NCI-H128 (cell line): ENCODE measurements around the gene SLC29A4.
"Not testable (repeated sequence)": the region's sequence is repeated elsewhere in the genome, so short reads cannot be mapped to it uniquely, and the experiment has no call there.

ENCODE experiments used
- DNase-seq: peaks from one replicate; lab custom pipeline; 2025; ENCODE audit not compliant: unreplicated experiment; lab: John Stamatoyannopoulos, UW

Gene SLC29A4

GRCh38 chr7:5295039-5296014, 12.6 kb downstream of the SLC29A4 start:
- DNase-seq, result no peak

GRCh38 chr7:5296015-5296610, 13.4 kb downstream of the SLC29A4 start:
- DNase-seq, result no peak

- no peak for DNase-seq
Measured at GRCh38 chr7:5296611-5297226, 14.0 kb downstream of the SLC29A4 start.

- DNase-seq, result no peak
Measured at GRCh38 chr7:5300366-5300765, 17.6 kb downstream of the SLC29A4 start.

- no peak for DNase-seq
Measured at GRCh38 chr7:5302577-5302976, 19.8 kb downstream of the SLC29A4 start.

- no peak for DNase-seq
Measured at GRCh38 chr7:5303061-5303460, 20.3 kb downstream of the SLC29A4 start.

- DNase-seq, result no peak
Measured at GRCh38 chr7:5303591-5304505, 21.1 kb downstream of the SLC29A4 start.

GRCh38 chr7:5305050-5305449, 22.3 kb downstream of the SLC29A4 start:
- not testable (repeated sequence) for DNase-seq

GRCh38 chr7:5307221-5308142, 24.7 kb downstream of the SLC29A4 start:
- DNase-seq, result not testable (repeated sequence)

GRCh38 chr7:5309146-5309545, 26.4 kb downstream of the SLC29A4 start:
- no peak for DNase-seq

GRCh38 chr7:5310822-5311405, 28.2 kb downstream of the SLC29A4 start:
- DNase-seq, result no peak

GRCh38 chr7:5312276-5313070, 29.7 kb downstream of the SLC29A4 start:
- not testable (repeated sequence) for DNase-seq

GRCh38 chr7:5313076-5313885, 30.5 kb downstream of the SLC29A4 start:
- not testable (repeated sequence) for DNase-seq

GRCh38 chr7:5314864-5315263, 32.1 kb downstream of the SLC29A4 start:
- DNase-seq, result no peak

- DNase-seq, result no peak
Measured at GRCh38 chr7:5315761-5316160, 33.0 kb downstream of the SLC29A4 start.

- not testable (repeated sequence) for DNase-seq
Measured at GRCh38 chr7:5318613-5319012, 35.9 kb downstream of the SLC29A4 start.

GRCh38 chr7:5320391-5320790, 37.6 kb downstream of the SLC29A4 start:
- no peak for DNase-seq
